Endodermal cell (in vitro differentiated cells): Measurements from ENCODE around the gene ASB6. TPM values are rescaled to one million over a fixed set of nuclear protein-coding genes. Genes with fewer than 3 reads are reported as not detected.

Source experiments
- DNase-seq: peaks from one replicate; pipeline ENCODE4 v3.0.0-alpha.2; 2017
- H3K27ac ChIP-seq: 2 replicates; pipeline ENCODE4 v1.5.1; 2013; ENCODE audit warnings: mild to moderate bottlenecking, low read depth, low read length, moderate library complexity
- H3K27me3 ChIP-seq: 2 replicates; pipeline ENCODE4 v1.6.1; 2013; ENCODE audit warnings: mild to moderate bottlenecking, low read length, moderate library complexity; ENCODE audit not compliant: insufficient read depth, control insufficient read depth, poor library complexity, severe bottlenecking
- H3K36me3 ChIP-seq: 2 replicates; pipeline ENCODE4 v1.7.0; 2013; ENCODE audit warnings: mild to moderate bottlenecking, low read length, moderate library complexity; ENCODE audit not compliant: control insufficient read depth, insufficient read depth
- H3K4me1 ChIP-seq: one replicate; pipeline ENCODE4 v1.7.0; 2013; ENCODE audit warnings: low read length; ENCODE audit not compliant: control insufficient read depth, insufficient read depth
- H3K4me3 ChIP-seq: 2 replicates; pipeline ENCODE4 v1.5.1; 2013; ENCODE audit warnings: mild to moderate bottlenecking, low read length, moderate library complexity
- H3K9ac ChIP-seq: 2 replicates; pipeline ENCODE4 v1.6.1; 2013; ENCODE audit warnings: mild to moderate bottlenecking, low read length, moderate library complexity; ENCODE audit not compliant: poor library complexity, severe bottlenecking; ENCODE audit errors: extremely low read depth
- H3K9me3 ChIP-seq: 2 replicates; pipeline ENCODE4 v1.6.1; 2013; ENCODE audit warnings: mild to moderate bottlenecking, low read length, moderate library complexity; ENCODE audit not compliant: control insufficient read depth
- H3K27ac Mint-ChIP-seq: 2 replicates; pipeline ENCODE4 v1.8.0; 2020; ENCODE audit warnings: mixed read lengths
- H3K27me3 Mint-ChIP-seq: 2 replicates; pipeline ENCODE4 v1.8.0; 2021; ENCODE audit warnings: mild to moderate bottlenecking, mixed read lengths; ENCODE audit not compliant: insufficient read depth
- H3K36me3 Mint-ChIP-seq: 2 replicates; pipeline ENCODE4 v1.8.0; 2020; ENCODE audit warnings: low read depth, mixed read lengths
- H3K4me1 Mint-ChIP-seq: 2 replicates; pipeline ENCODE4 v1.8.0; 2020; ENCODE audit warnings: mixed read lengths
- H3K4me3 Mint-ChIP-seq: 2 replicates; pipeline ENCODE4 v1.8.0; 2020; ENCODE audit warnings: mild to moderate bottlenecking, moderate library complexity, mixed read lengths
- H3K9me3 Mint-ChIP-seq: 2 replicates; pipeline ENCODE4 v1.8.0; 2020; ENCODE audit warnings: mild to moderate bottlenecking, mixed read lengths
- WGBS, 2 experiments: methylation state at CpG; one replicate each; pipeline versions ENCODE4 v1.1.5 to v1.1.7; 2013; ENCODE audit warnings: missing lambda C conversion rate in 2 of 2, mixed read lengths in 1 of 2; ENCODE audit not compliant: insufficient coverage in 1 of 2, insufficient read length in 1 of 2; 5-methylcytosine and 5-hydroxymethylcytosine counted together
- total RNA-seq, 2 donors: library from RNA; stranded (reverse); fragmentation: NEBNext Ultra II Directional in 1 of 2; extraction: Animal tissue kit (Norgen Biotek cat#: 25700) in 1 of 2; gene quantifications; 2 replicates in 1 of 2; 3 replicates in 1 of 2; pipeline ENCODE4 v1.2.1, GENCODE V29; 2021
- TF ChIP-seq, protein P1 (sequence below): fragments of 200-600 bp; sonication (generic); conservative IDR thresholded peaks from 2 replicates; pipeline ENCODE4 v1.5.0; 2021; ENCODE audit warnings: antibody characterized with exemption, mild to moderate bottlenecking

ASB6 gene
- total RNA-seq, 2 donors from 2014 or later = 19.8 to 20.2 TPM

DNA sequence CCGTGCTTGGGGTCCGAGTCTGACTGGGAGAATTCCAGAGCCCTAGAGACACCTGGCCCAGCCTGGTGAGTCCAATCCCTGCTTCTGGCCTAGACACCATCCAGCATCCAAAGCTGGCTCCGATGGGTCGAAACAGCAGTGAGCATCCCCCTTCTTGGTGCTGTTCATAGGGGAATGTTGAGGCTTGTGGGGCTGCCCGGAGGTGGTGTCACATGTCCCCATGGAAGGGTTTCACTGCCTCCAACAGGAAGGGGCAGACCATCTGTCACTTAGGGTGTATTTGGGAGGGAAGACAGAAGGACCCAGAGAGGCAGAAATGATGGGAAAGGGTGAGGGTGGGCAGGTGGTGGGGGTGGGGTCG lies 34.9 kb downstream of the ASB6 start:
- H3K27ac Mint-ChIP-seq = no peak overlapping the region
- H3K9ac ChIP-seq = no peak overlapping the region
- DNase-seq = no peak
- H3K36me3 ChIP-seq = no peaks in the 10 kb centered on the region
- peaks cover 22% of the 10 kb centered on the region for H3K4me1 Mint-ChIP-seq
- no peak overlapping the region for H3K27ac ChIP-seq
- 76 to 86% methylated on average over 3 to 6 of the region's 6 CpGs for WGBS, 2 experiments
- H3K9me3 ChIP-seq = no peaks in the 10 kb centered on the region
- no peaks in the 10 kb centered on the region for H3K36me3 Mint-ChIP-seq
- H3K4me1 ChIP-seq = peaks cover 4% of the 10 kb centered on the region
- peaks cover 3% of the 10 kb centered on the region for H3K27me3 Mint-ChIP-seq
- H3K27me3 ChIP-seq = no peaks in the 10 kb centered on the region
- no peak overlapping the region for H3K4me3 ChIP-seq
- TF ChIP-seq, protein P1, sequence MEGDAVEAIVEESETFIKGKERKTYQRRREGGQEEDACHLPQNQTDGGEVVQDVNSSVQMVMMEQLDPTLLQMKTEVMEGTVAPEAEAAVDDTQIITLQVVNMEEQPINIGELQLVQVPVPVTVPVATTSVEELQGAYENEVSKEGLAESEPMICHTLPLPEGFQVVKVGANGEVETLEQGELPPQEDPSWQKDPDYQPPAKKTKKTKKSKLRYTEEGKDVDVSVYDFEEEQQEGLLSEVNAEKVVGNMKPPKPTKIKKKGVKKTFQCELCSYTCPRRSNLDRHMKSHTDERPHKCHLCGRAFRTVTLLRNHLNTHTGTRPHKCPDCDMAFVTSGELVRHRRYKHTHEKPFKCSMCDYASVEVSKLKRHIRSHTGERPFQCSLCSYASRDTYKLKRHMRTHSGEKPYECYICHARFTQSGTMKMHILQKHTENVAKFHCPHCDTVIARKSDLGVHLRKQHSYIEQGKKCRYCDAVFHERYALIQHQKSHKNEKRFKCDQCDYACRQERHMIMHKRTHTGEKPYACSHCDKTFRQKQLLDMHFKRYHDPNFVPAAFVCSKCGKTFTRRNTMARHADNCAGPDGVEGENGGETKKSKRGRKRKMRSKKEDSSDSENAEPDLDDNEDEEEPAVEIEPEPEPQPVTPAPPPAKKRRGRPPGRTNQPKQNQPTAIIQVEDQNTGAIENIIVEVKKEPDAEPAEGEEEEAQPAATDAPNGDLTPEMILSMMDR = no peak
- no peak overlapping the region for H3K4me3 Mint-ChIP-seq
- no peaks in the 10 kb centered on the region for H3K9me3 Mint-ChIP-seq

DNA sequence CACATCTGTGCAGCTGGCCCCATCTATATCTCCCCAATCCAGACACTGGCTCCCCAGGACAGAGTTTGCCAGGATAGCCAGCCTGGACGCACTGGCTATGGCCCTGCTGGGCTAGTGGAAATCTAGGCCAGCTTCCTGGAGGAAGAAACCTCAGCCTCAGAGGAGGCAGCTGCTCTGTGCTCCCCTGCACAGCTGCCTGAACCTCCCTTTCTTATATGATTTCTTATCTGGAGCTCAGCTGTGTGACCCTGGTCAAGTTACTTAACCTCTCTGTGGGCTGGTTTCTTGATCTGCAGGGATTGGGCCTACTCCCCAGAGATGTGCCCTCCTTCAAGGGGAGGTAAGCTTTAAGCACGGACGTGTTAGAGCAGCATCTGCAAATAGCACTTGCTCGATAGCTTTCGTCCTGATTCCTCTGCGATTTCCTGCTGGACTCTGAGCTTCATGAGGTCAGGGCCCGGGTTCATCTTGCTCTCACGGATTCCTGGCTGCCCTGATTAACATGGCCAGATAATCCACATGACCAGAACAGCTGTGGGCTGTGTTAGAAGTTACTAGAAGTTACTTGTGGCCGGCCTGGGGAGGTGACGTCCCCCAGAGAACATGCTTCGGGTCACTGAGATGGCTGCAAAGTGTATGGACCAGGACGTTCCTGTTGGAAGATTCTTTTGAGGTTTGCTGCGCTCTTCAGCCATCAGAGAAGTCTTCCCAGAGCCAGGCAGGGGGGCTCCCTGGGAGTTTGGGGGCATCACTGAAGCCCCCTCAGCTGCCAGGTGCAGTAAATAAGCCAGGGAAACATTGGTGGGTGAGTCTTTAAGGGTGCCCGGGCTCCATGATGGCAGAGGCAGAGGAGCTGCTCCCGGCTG lies 35.6 kb downstream of the ASB6 start:
- H3K4me3 ChIP-seq = no peak overlapping the region
- H3K27me3 ChIP-seq = no peaks in the 10 kb centered on the region
- H3K27ac ChIP-seq = no peak overlapping the region
- Mint-ChIP-seq H3K27me3 (peaks cover under 1% of the 10 kb centered on the region), H3K4me1 (peaks cover 22% of the 10 kb centered on the region), H3K9me3 (no peaks in the 10 kb centered on the region), H3K36me3 (no peaks in the 10 kb centered on the region), H3K4me3 (no peak overlapping the region), H3K27ac (no peak overlapping the region)
- no peak overlapping the region for H3K9ac ChIP-seq
- WGBS, 2 experiments = 90 to 91% methylated on average over 12 to 15 of the region's 15 CpGs
- peaks cover 4% of the 10 kb centered on the region for H3K4me1 ChIP-seq
- H3K36me3 ChIP-seq = no peaks in the 10 kb centered on the region
- DNase-seq = no peak
- TF ChIP-seq, protein P1 = no peak
- no peaks in the 10 kb centered on the region for H3K9me3 ChIP-seq

DNA sequence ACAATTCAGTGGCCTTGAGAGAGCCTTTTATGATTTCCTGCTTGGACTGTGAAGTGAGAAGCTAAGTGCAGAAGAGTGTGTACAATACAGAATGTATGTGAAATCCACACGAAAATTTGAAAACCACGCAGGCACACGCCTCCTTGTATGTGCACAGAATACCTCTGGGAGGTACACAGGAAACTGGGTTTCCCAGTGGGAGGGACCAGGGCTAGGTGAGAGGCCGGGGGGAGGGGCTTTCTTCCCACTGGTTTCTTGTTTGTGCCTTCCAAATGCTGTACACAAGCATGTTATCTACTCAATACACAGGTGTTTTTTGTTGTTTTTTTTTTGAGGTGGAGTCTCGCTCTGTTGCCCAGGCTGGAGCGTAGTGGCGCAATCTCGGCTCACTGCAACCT lies 37.2 kb downstream of the ASB6 start:
- Mint-ChIP-seq H3K27ac (peak overlapping the region; percentile 46), H3K27me3 (no peaks in the 10 kb centered on the region), H3K36me3 (no peaks in the 10 kb centered on the region), H3K4me3 (no peak overlapping the region), H3K9me3 (no peaks in the 10 kb centered on the region), H3K4me1 (peaks cover 18% of the 10 kb centered on the region)
- TF ChIP-seq, protein P1 = no peak
- no peak overlapping the region for H3K4me3 ChIP-seq
- no peaks in the 10 kb centered on the region for H3K9me3 ChIP-seq
- no peaks in the 10 kb centered on the region for H3K27me3 ChIP-seq
- no peak overlapping the region for H3K9ac ChIP-seq
- WGBS, 2 experiments = 86 to 91% methylated on average over 5 to 8 of the region's 8 CpGs
- no peak for DNase-seq
- H3K4me1 ChIP-seq = peaks cover 4% of the 10 kb centered on the region
- H3K27ac ChIP-seq = no peak overlapping the region
- no peaks in the 10 kb centered on the region for H3K36me3 ChIP-seq
